ENCODE results near the gene SHF. TPM values are rescaled to one million over a fixed set of nuclear protein-coding genes. Genes with fewer than 3 reads are reported as not detected.

The SHF gene
- total and polyA plus RNA-seq, 2 of the 8 experiments (the other 6 are each of a cell fraction or from before 2014, with no cell fraction given) = 13.1 to 26.7 TPM

DNA sequence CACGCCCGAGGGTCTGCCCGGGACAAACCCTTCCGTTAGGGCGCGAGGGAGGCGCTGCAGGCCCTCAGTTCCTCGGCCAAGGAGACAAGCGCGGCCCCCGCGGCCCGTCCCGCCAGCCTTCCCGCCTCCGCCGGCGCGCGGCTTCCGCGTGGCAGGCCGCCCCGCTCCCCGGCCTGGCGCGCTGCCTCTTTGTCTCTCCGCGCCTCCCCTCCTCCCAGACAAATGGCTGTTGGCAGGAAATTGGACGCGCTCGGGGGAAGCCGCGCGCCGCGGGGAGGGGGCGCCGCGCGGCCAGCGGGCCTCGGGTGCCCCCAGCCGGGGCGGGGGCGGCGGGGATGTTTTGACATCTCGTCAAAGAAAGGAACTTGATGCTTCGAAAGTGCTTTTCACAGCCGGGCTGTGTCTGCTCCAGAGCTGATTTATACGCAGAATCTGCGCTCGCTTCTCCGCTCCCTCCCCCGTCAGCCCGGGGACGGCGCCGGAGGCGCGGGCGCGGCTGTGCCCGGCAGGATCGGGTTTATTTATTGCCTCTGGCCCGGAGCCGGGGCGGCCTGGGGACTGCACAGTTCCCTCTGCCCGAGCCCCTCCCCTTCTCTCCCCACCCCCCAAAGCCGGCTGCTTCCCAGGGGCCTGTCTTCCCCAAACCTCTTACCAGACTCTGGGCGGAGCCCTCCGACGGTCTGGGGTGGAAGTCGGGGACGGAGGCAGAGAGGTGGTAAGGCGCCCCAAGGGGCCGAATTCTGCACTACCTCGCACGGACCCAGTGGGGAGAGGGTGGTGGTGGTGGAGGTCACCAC lies 20.7 kb downstream of the SHF start (continued):
- TF ChIP-seq SIX5 (IDR thresholded peaks at IDR 0.05; ENCODE audit: low read depth, low read length) (no peak), SP4 (IDR thresholded peaks at IDR 0.05; ENCODE audit: low read length) (no peak), TCF12 (IDR thresholded peaks at IDR 0.05; ENCODE audit: low read depth, low read length) (no peak), SIN3A (conservative IDR thresholded peaks at IDR 0.05 in 1 of 2, IDR thresholded peaks at IDR 0.05 in 1 of 2; ENCODE audit: low read depth in 1 of 2, low read length in 2 of 2) (peak in 1 of 2 experiments; percentile 53; a peak in 1 of 4 replicates), BACH1 (IDR thresholded peaks at IDR 0.05; ENCODE audit: low read length) (no peak), SAP30 (IDR thresholded peaks at IDR 0.05; ENCODE audit: insufficient read depth, insufficient replicate concordance, low read length) (no peak), SRF (IDR thresholded peaks at IDR 0.05; ENCODE audit: low read depth, low read length) (no peak), KDM4A (IDR thresholded peaks at IDR 0.05; ENCODE audit: low read depth, low read length, severe bottlenecking) (peak; percentile 72), SP1 (IDR thresholded peaks at IDR 0.05; ENCODE audit: low read depth, low read length) (0 out of 2 replicates have a peak, but pooled peaks have one; percentile 15), RNF2 (IDR thresholded peaks at IDR 0.05; ENCODE audit: borderline replicate concordance, low read depth, low read length, missing control alignments, poor library complexity, severe bottlenecking) (no peak), TEAD4 (IDR thresholded peaks at IDR 0.05; ENCODE audit: low read depth, low read length) (no peak), NRF1 (IDR thresholded peaks at IDR 0.05; ENCODE audit: low read depth, low read length) (no peak), CHD2 (IDR thresholded peaks at IDR 0.05; ENCODE audit: low read length) (no peak), FOSL1 (IDR thresholded peaks at IDR 0.05; ENCODE audit: insufficient read depth, low read depth, low read length) (no peak), EP300 (IDR thresholded peaks at IDR 0.05; ENCODE audit: borderline replicate concordance in 1 of 2, low read depth in 2 of 2, low read length in 2 of 2) (peak in 1 of 2 experiments; percentile 16; a peak in 1 of 3 replicates), POLR2AphosphoS5 (IDR thresholded peaks at IDR 0.05; ENCODE audit: low read depth, low read length) (peak; percentile 29), POLR2A (IDR thresholded peaks at IDR 0.05; ENCODE audit: control extremely low read depth in 1 of 2, low read depth in 2 of 2, low read length in 2 of 2) (peak; percentile 46 to 75), NANOG (IDR thresholded peaks at IDR 0.05; ENCODE audit: insufficient read depth, low read depth, low read length, poor library complexity, severe bottlenecking) (no peak), HDAC6 (IDR thresholded peaks at IDR 0.05; ENCODE audit: low read depth, low read length) (no peak), JUND (IDR thresholded peaks at IDR 0.05; ENCODE audit: low read length) (no peak), TAF7 (optimal IDR thresholded peaks at IDR 0.05; ENCODE audit: borderline replicate concordance, low read depth, low read length) (peak; percentile 76), GABPA (IDR thresholded peaks at IDR 0.05; ENCODE audit: borderline replicate concordance, insufficient read depth, low read length) (0 out of 2 replicates have a peak, but pooled peaks have one; percentile 26)
- TF ChIP-seq, protein P1, sequence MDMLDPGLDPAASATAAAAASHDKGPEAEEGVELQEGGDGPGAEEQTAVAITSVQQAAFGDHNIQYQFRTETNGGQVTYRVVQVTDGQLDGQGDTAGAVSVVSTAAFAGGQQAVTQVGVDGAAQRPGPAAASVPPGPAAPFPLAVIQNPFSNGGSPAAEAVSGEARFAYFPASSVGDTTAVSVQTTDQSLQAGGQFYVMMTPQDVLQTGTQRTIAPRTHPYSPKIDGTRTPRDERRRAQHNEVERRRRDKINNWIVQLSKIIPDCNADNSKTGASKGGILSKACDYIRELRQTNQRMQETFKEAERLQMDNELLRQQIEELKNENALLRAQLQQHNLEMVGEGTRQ (IDR thresholded peaks at IDR 0.05; ENCODE audit: low read length) = no peak
